SK-N-SH treated with all-trans-retinoic acid at 6 μM for 48 hours (cell line): ENCODE results near the gene SCN11A.

Source experiments
- ARNTL ChIP-seq: fragments of 450-650 bp; formaldehyde crosslinking; IDR thresholded peaks from 2 replicates; pipeline ENCODE4 v1.5.0; 2020; ENCODE audit warnings: low read depth, mild to moderate bottlenecking, moderate library complexity, borderline replicate concordance
- CREB5 ChIP-seq: fragments of 250-450 bp; sonication (Bioruptor Pico); IDR thresholded peaks from 2 replicates; pipeline ENCODE4 v1.5.1; 2020; ENCODE audit warnings: low read depth, mild to moderate bottlenecking, moderate library complexity
- CSDC2 ChIP-seq: fragments of 250-450 bp; sonication (Bioruptor Pico); IDR thresholded peaks from 2 replicates; pipeline ENCODE4 v1.5.0; 2020; ENCODE audit warnings: mild to moderate bottlenecking, moderate library complexity
- GLIS3 ChIP-seq: fragments of 250-450 bp; sonication (Bioruptor Pico); IDR thresholded peaks from 2 replicates; pipeline ENCODE4 v1.5.0; 2020; ENCODE audit warnings: mild to moderate bottlenecking, moderate library complexity
- OSR1 ChIP-seq: fragments of 250-450 bp; sonication (Bioruptor Pico); IDR thresholded peaks from 2 replicates; pipeline ENCODE4 v1.8.0; 2022; ENCODE audit warnings: moderate library complexity, mild to moderate bottlenecking, inconsistent platforms
- PATZ1 ChIP-seq: fragments of 250-450 bp; sonication (Bioruptor Pico); IDR thresholded peaks from 2 replicates; pipeline ENCODE4 v1.8.0; 2020; ENCODE audit warnings: mild to moderate bottlenecking, moderate library complexity, borderline replicate concordance
- PPARA ChIP-seq: fragments of 250-450 bp; sonication (Bioruptor Pico); IDR thresholded peaks from 2 replicates; pipeline ENCODE4 v1.5.0; 2020; ENCODE audit warnings: mild to moderate bottlenecking, borderline replicate concordance
- RARB ChIP-seq: fragments of 250-450 bp; sonication (Bioruptor Pico); IDR thresholded peaks from 2 replicates; pipeline ENCODE4 v1.8.0; 2021; ENCODE audit warnings: mild to moderate bottlenecking, moderate library complexity
- TOX ChIP-seq: fragments of 250-450 bp; sonication (Bioruptor Pico); IDR thresholded peaks from 2 replicates; pipeline ENCODE4 v1.8.0; 2021; ENCODE audit warnings: mild to moderate bottlenecking, moderate library complexity, borderline replicate concordance
- ZC3H10 ChIP-seq: fragments of 250-450 bp; sonication (Bioruptor Pico); IDR thresholded peaks from 2 replicates; pipeline ENCODE4 v1.5.1; 2021; ENCODE audit warnings: mild to moderate bottlenecking, moderate library complexity
- ZFP3 ChIP-seq: fragments of 250-450 bp; sonication (Bioruptor Pico); IDR thresholded peaks from 2 replicates; pipeline ENCODE4 v1.5.0; 2020; ENCODE audit warnings: mild to moderate bottlenecking, moderate library complexity
- ZFP30 ChIP-seq: fragments of 450-650 bp; formaldehyde crosslinking; IDR thresholded peaks from 2 replicates; pipeline ENCODE4 v1.5.0; 2022; ENCODE audit warnings: mild to moderate bottlenecking, moderate library complexity
- ZNF8 ChIP-seq: fragments of 450-650 bp; formaldehyde crosslinking; IDR thresholded peaks from 2 replicates; pipeline ENCODE4 v1.5.0; 2020; ENCODE audit warnings: mild to moderate bottlenecking, moderate library complexity
- TF ChIP-seq, protein P1 (sequence below): fragments of 250-450 bp; sonication (Bioruptor Pico); IDR thresholded peaks from 2 replicates; pipeline ENCODE4 v1.5.1; 2021; ENCODE audit warnings: mild to moderate bottlenecking, moderate library complexity

GRCh38 chr3:39053696-39054095, 2.0 kb upstream of the SCN11A start:
- TF ChIP-seq PATZ1: no peak
- no peak for TF ChIP-seq TOX (CRISPR knock-in tag)
- no peak for TF ChIP-seq CREB5 (CRISPR knock-in tag)
- TF ChIP-seq ZFP30: no peak
- no peak for TF ChIP-seq RARB (CRISPR knock-in tag)
- no peak for TF ChIP-seq OSR1 (CRISPR knock-in tag)
- TF ChIP-seq ZFP3 (CRISPR knock-in tag): no peak
- no peak for TF ChIP-seq ARNTL (CRISPR knock-in tag)
- TF ChIP-seq, protein P1, sequence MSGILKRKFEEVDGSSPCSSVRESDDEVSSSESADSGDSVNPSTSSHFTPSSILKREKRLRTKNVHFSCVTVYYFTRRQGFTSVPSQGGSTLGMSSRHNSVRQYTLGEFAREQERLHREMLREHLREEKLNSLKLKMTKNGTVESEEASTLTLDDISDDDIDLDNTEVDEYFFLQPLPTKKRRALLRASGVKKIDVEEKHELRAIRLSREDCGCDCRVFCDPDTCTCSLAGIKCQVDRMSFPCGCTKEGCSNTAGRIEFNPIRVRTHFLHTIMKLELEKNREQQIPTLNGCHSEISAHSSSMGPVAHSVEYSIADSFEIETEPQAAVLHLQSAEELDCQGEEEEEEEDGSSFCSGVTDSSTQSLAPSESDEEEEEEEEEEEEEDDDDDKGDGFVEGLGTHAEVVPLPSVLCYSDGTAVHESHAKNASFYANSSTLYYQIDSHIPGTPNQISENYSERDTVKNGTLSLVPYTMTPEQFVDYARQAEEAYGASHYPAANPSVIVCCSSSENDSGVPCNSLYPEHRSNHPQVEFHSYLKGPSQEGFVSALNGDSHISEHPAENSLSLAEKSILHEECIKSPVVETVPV: no peak
- TF ChIP-seq CSDC2 (CRISPR knock-in tag): no peak
- TF ChIP-seq ZC3H10 (CRISPR knock-in tag): no peak
- no peak for TF ChIP-seq GLIS3 (CRISPR knock-in tag)
- TF ChIP-seq PPARA (CRISPR knock-in tag): no peak
- TF ChIP-seq ZNF8 (CRISPR knock-in tag): no peak
